ENCODE results near the gene KRTAP4-8.
"Not testable (repeated sequence)": the region's sequence is repeated elsewhere in the genome, so short reads cannot be mapped to it uniquely, and the experiment has no call there.

KRTAP4-8 gene

GRCh38 chr17:41098042-41098441, at the start of gene KRTAP4-8:
Gene KRTAP4-8, minus strand, starts transcription at chr17:41098142. Its CDS starts 58 bp downstream, at chr17:41098084.
- DNase-seq (ENCODE audit: low read depth), result no peak

GRCh38 chr17:41145261-41145660, 47.3 kb upstream of the KRTAP4-8 start:
- no peak for DNase-seq (ENCODE audit: low read depth)

- no peak for DNase-seq (ENCODE audit: low read depth)
These were observed 46.9 kb upstream of the KRTAP4-8 start for GRCh38 chr17:41144846-41145245.

GRCh38 chr17:41141361-41141760, 43.4 kb upstream of the KRTAP4-8 start:
- no peak for DNase-seq (ENCODE audit: low read depth)

- DNase-seq (ENCODE audit: low read depth), result no peak
These were observed 42.6 kb upstream of the KRTAP4-8 start, which contains the start of gene KRTAP4-6 for GRCh38 chr17:41140360-41141131. Gene KRTAP4-6, minus strand, starts transcription at chr17:41140544. Its CDS starts 57 bp downstream, at chr17:41140487.

- not testable (repeated sequence) for DNase-seq (ENCODE audit: low read depth)
These were observed 41.9 kb upstream of the KRTAP4-8 start for GRCh38 chr17:41139865-41140264.

- DNase-seq (ENCODE audit: low read depth), result no peak
These were observed 36.2 kb upstream of the KRTAP4-8 start for GRCh38 chr17:41133880-41134735.

GRCh38 chr17:41131979-41132378, 34.0 kb upstream of the KRTAP4-8 start:
- no peak for DNase-seq (ENCODE audit: low read depth)

GRCh38 chr17:41127371-41127770, 29.4 kb upstream of the KRTAP4-8 start:
- DNase-seq (ENCODE audit: low read depth), result no peak

- DNase-seq (ENCODE audit: low read depth), result no peak
These were observed 28.5 kb upstream of the KRTAP4-8 start for GRCh38 chr17:41126412-41126811.

GRCh38 chr17:41125064-41125463, 27.1 kb upstream of the KRTAP4-8 start:
- no peak for DNase-seq (ENCODE audit: low read depth)

GRCh38 chr17:41123991-41124371, 26.0 kb upstream of the KRTAP4-8 start, which contains the start of gene KRTAP4-12:
Gene KRTAP4-12, minus strand, starts transcription at chr17:41124182. Its CDS starts 60 bp downstream, at chr17:41124122.
- DNase-seq (ENCODE audit: low read depth), result not testable (repeated sequence)

- not testable (repeated sequence) for DNase-seq (ENCODE audit: low read depth)
These were observed 25.5 kb upstream of the KRTAP4-8 start for GRCh38 chr17:41123292-41123990.

GRCh38 chr17:41121742-41122141, 23.8 kb upstream of the KRTAP4-8 start:
- no peak for DNase-seq (ENCODE audit: low read depth)

- DNase-seq (ENCODE audit: low read depth), result not testable (repeated sequence)
These were observed 22.1 kb upstream of the KRTAP4-8 start for GRCh38 chr17:41119696-41120690.

GRCh38 chr17:41118721-41119120, 20.8 kb upstream of the KRTAP4-8 start:
- DNase-seq (ENCODE audit: low read depth), result no peak

GRCh38 chr17:41117846-41118386, 20.0 kb upstream of the KRTAP4-8 start, which contains the start of gene KRTAP4-11:
Gene KRTAP4-11, minus strand, starts transcription at chr17:41118373. Its CDS starts 58 bp downstream, at chr17:41118315.
- DNase-seq (ENCODE audit: low read depth), result not testable (repeated sequence)

- no peak for DNase-seq (ENCODE audit: low read depth)
These were observed 18.4 kb upstream of the KRTAP4-8 start for GRCh38 chr17:41116297-41116696.

- no peak for DNase-seq (ENCODE audit: low read depth)
These were observed 13.4 kb upstream of the KRTAP4-8 start for GRCh38 chr17:41111151-41111885.

Data from stimulated activated CD8-positive, alpha-beta memory T cell treated with anti-CD3 and anti-CD28 coated beads, Interleukin-12 subunit alpha, Interleukin-12 subunit beta, amount 100 ng/mL, for 1 hour (primary cell).